ENCODE measurements around the gene STEEP1. TPM values are rescaled to one million over a fixed set of nuclear protein-coding genes. Genes with fewer than 3 reads are reported as not detected.

STEEP1 gene
- total and polyA plus RNA-seq, 10 donors: 11.0 to 31.6 (median 22.1) TPM

GRCh38 chrX:119502727-119503483, 62.3 kb downstream of the STEEP1 start:
- no peak overlapping the region for H3K4me3 ChIP-seq
- WGBS, 5 donors: 46 to 62% (median 53%) methylated on average over 11 of the region's 11 CpGs; no CpG with 5 or more reads in 1 of the 5 donors
- H3K27ac ChIP-seq: peak overlapping the region in 4 of 8 donors; percentile 26 to 70 (median 40)
- H3K9me3 ChIP-seq: no peaks in the 10 kb centered on the region
- no peak for DNase-seq
- intact Hi-C loops (cut with DNase I; ENCODE audit: low total_unique reads): no loop called here
- peaks cover 0 to 14% (median 0%) of the 10 kb centered on the region in 6 donors for H3K4me1 ChIP-seq
- H3K27me3 ChIP-seq (replicated peaks in 1 of 7): no peaks in the 10 kb centered on the region
- no peak for TF ChIP-seq CTCF (IDR thresholded peaks at IDR 0.05 in 8 of 11, conservative IDR thresholded peaks at IDR 0.05 in 3 of 11)
- no peak for TF ChIP-seq POLR2A (IDR thresholded peaks at IDR 0.05)
- no peak for TF ChIP-seq POLR2AphosphoS5 (IDR thresholded peaks at IDR 0.05)
- H3K36me3 ChIP-seq: no peaks in the 10 kb centered on the region

GRCh38 chrX:119501511-119502148, 63.6 kb downstream of the STEEP1 start:
- Histone ChIP-seq H3K27ac (no peak overlapping the region), H3K4me3 (no peak overlapping the region), H3K36me3 (no peaks in the 10 kb centered on the region), H3K4me1 (peaks cover 0 to 21% (median 0%) of the 10 kb centered on the region in 6 donors), H3K27me3 (replicated peaks in 1 of 7) (no peaks in the 10 kb centered on the region), H3K9me3 (no peaks in the 10 kb centered on the region)
- 85 to 95% (median 94%) methylated on average over 7 of the region's 7 CpGs for WGBS, 5 donors
- intact Hi-C loops (cut with DNase I; ENCODE audit: low total_unique reads): no loop called here
- DNase-seq: no peak
- TF ChIP-seq CTCF (IDR thresholded peaks at IDR 0.05 in 8 of 11, conservative IDR thresholded peaks at IDR 0.05 in 3 of 11) (no peak), POLR2AphosphoS5 (IDR thresholded peaks at IDR 0.05) (no peak), POLR2A (IDR thresholded peaks at IDR 0.05) (no peak)

GRCh38 chrX:119500061-119500800, 65.0 kb downstream of the STEEP1 start:
- H3K27ac ChIP-seq: no peak overlapping the region
- WGBS, 5 donors: 75 to 92% (median 89%) methylated on average over 12 to 13 of the region's 13 CpGs
- H3K27me3 ChIP-seq (replicated peaks in 1 of 7): no peaks in the 10 kb centered on the region
- no peaks in the 10 kb centered on the region for H3K36me3 ChIP-seq
- H3K9me3 ChIP-seq: no peaks in the 10 kb centered on the region
- DNase-seq: no peak
- intact Hi-C loops (cut with DNase I; ENCODE audit: low total_unique reads): no loop called here
- TF ChIP-seq POLR2AphosphoS5 (IDR thresholded peaks at IDR 0.05): no peak
- no peak for TF ChIP-seq CTCF (IDR thresholded peaks at IDR 0.05 in 8 of 11, conservative IDR thresholded peaks at IDR 0.05 in 3 of 11)
- no peak for TF ChIP-seq POLR2A (IDR thresholded peaks at IDR 0.05)
- H3K4me3 ChIP-seq: no peak overlapping the region
- H3K4me1 ChIP-seq: peaks cover 0 to 24% (median 0%) of the 10 kb centered on the region in 6 donors

Data from spleen (tissue), 11 donors.